A673 (cell line): ENCODE measurements around the gene HDAC4. TPM values are rescaled to one million over a fixed set of nuclear protein-coding genes. Genes with fewer than 3 reads are reported as not detected.

Source experiments
- BruUV-seq: library from RNA; stranded (reverse); fragments of 400-500 nt; replicated peaks from 2 replicates; lab custom pipeline; 2021; lab: Mats Ljungman, UMichigan
- CTCF ChIA-PET: fragments of 300-600 bp; sonication (Branson Sonifier 250); formaldehyde crosslinking; loops from one replicate; lab custom pipeline; 2022; ENCODE audit warnings: antibody characterized with exemption; lab: Charles Lee
- POLR2A ChIA-PET: fragments of 300-600 bp; sonication (Branson Sonifier 250); formaldehyde crosslinking; loops from one replicate; lab custom pipeline; 2022; ENCODE audit warnings: antibody characterized with exemption; ENCODE audit not compliant: low non-redundant PET; lab: Charles Lee
- DNase-seq: peaks from one replicate; pipeline ENCODE4 v3.0.0-alpha.2; 2015; ENCODE audit warnings: low spot score
- H3K27ac ChIP-seq: fragments of 200-600 bp; sonication (generic); 2 replicates; pipeline ENCODE4 v1.5.1; 2016; ENCODE audit warnings: mixed run types, low read depth, mild to moderate bottlenecking, mixed read lengths, antibody characterized with exemption, low read length; ENCODE audit not compliant: poor library complexity, severe bottlenecking
- H3K27me3 ChIP-seq: fragments of 200-600 bp; sonication (generic); replicated peaks from 2 replicates; pipeline ENCODE4 v1.6.1; 2017; ENCODE audit warnings: mixed run types, low read depth, mild to moderate bottlenecking, mixed read lengths, antibody characterized with exemption, low read length; ENCODE audit not compliant: insufficient read depth, poor library complexity
- H3K36me3 ChIP-seq: fragments of 200-600 bp; sonication (generic); 2 replicates; pipeline ENCODE4 v1.6.1; 2016; ENCODE audit warnings: mixed run types, mild to moderate bottlenecking, mixed read lengths, antibody characterized with exemption, low read length; ENCODE audit not compliant: insufficient read depth, poor library complexity, severe bottlenecking
- H3K4me1 ChIP-seq: fragments of 200-600 bp; sonication (generic); 2 replicates; pipeline ENCODE4 v1.6.1; 2017; ENCODE audit warnings: mixed run types, mild to moderate bottlenecking, mixed read lengths, antibody characterized with exemption, low read length; ENCODE audit not compliant: insufficient read depth, poor library complexity, severe bottlenecking
- H3K4me3 ChIP-seq: fragments of 200-600 bp; sonication (generic); 2 replicates; pipeline ENCODE4 v1.5.1; 2016; ENCODE audit warnings: low read depth, mixed run types, mild to moderate bottlenecking, mixed read lengths, low read length; ENCODE audit not compliant: poor library complexity, severe bottlenecking
- H3K9me3 ChIP-seq: fragments of 200-600 bp; sonication (generic); 2 replicates; pipeline ENCODE4 v1.6.1; 2016; ENCODE audit warnings: mixed run types, low read depth, mild to moderate bottlenecking, mixed read lengths, antibody characterized with exemption, low read length; ENCODE audit not compliant: poor library complexity, severe bottlenecking
- CTCF ChIP-seq: fragments of 300-800, 200-600 bp; sonication (generic); conservative IDR thresholded peaks from 2 replicates; pipeline ENCODE4 v1.5.1; 2017; ENCODE audit warnings: low read depth, mild to moderate bottlenecking, antibody characterized with exemption, low read length, moderate library complexity, mixed read lengths
- EZH2 ChIP-seq: fragments of 200-600 bp; sonication (generic); IDR thresholded peaks from 2 replicates; pipeline ENCODE4 v1.6.1; 2017; ENCODE audit warnings: borderline replicate concordance, low read depth, mild to moderate bottlenecking, mixed read lengths, antibody characterized with exemption, low read length; ENCODE audit not compliant: poor library complexity, severe bottlenecking
- intact Hi-C: fragments of 100-400 bp; cut with micrococcal nuclease; formaldehyde crosslinking; loops from one replicate; pipeline ENCODE4 v1.10.0; 2022; ENCODE audit not compliant: unreplicated experiment
- total RNA-seq: library from RNA; stranded (reverse); gene quantifications from 2 replicates; pipeline ENCODE4 v1.2.3, GENCODE V29; 2021

The HDAC4 gene
- total RNA-seq, 1 experiment from 2014 or later = 40.0 TPM

GRCh38 chr2:239064253-239064652, 336.6 kb downstream of the HDAC4 start:
- Histone ChIP-seq H3K27me3 (no peaks in the 10 kb centered on the region), H3K9me3 (no peaks in the 10 kb centered on the region), H3K4me3 (no peak overlapping the region), H3K36me3 (no peaks in the 10 kb centered on the region), H3K27ac (no peak overlapping the region), H3K4me1 (no peaks in the 10 kb centered on the region)
- TF ChIP-seq EZH2 = no peak
- no peak for TF ChIP-seq CTCF
- POLR2A ChIA-PET = no interaction called here
- intact Hi-C loops = no loop called here
- CTCF ChIA-PET = no interaction called here
- BruUV-seq = no TSS peak
- DNase-seq = no peak

GRCh38 chr2:239062743-239063142, 338.1 kb downstream of the HDAC4 start:
- no peak overlapping the region for H3K27ac ChIP-seq
- no peak for DNase-seq
- POLR2A ChIA-PET = no interaction called here
- no peak for TF ChIP-seq EZH2
- no peak for TF ChIP-seq CTCF
- intact Hi-C loops = no loop called here
- H3K36me3 ChIP-seq = no peaks in the 10 kb centered on the region
- BruUV-seq = no TSS peak
- H3K9me3 ChIP-seq = no peaks in the 10 kb centered on the region
- no peak overlapping the region for H3K4me3 ChIP-seq
- no peaks in the 10 kb centered on the region for H3K4me1 ChIP-seq
- CTCF ChIA-PET = no interaction called here
- H3K27me3 ChIP-seq = no peaks in the 10 kb centered on the region

- H3K4me1 ChIP-seq = no peaks in the 10 kb centered on the region
- H3K36me3 ChIP-seq = no peaks in the 10 kb centered on the region
- no peaks in the 10 kb centered on the region for H3K9me3 ChIP-seq
- ChIA-PET CTCF (no interaction called here), POLR2A (no interaction called here)
- DNase-seq = no peak
- TF ChIP-seq CTCF = no peak
- TF ChIP-seq EZH2 = no peak
- no peak overlapping the region for H3K4me3 ChIP-seq
- no TSS peak for BruUV-seq
- H3K27me3 ChIP-seq = no peaks in the 10 kb centered on the region
- no peak overlapping the region for H3K27ac ChIP-seq
- intact Hi-C loops = no loop called here
Observed at GRCh38 chr2:239061824-239062570, 338.8 kb downstream of the HDAC4 start.
